NCI-H524 treated with DMSO at 0.1 percent for 48 hours (cell line): ENCODE measurements around the gene E4F1.

Experiments
- DNase-seq: peaks from one replicate; lab custom pipeline; 2025; lab: John Stamatoyannopoulos, UW

The E4F1 gene

GRCh38 chr16:2206420-2206779, 17.0 kb upstream of the E4F1 start:
- DNase-seq: no peak

GRCh38 chr16:2206780-2207433, 16.5 kb upstream of the E4F1 start:
- DNase-seq: no peak

- DNase-seq: no peak
Measured at GRCh38 chr16:2207872-2208271, 15.5 kb upstream of the E4F1 start.

GRCh38 chr16:2208308-2208707, 15.1 kb upstream of the E4F1 start:
- DNase-seq: no peak

GRCh38 chr16:2208772-2209171, 14.6 kb upstream of the E4F1 start:
- no peak for DNase-seq

- DNase-seq: no peak
Measured at GRCh38 chr16:2209258-2210008, 14.0 kb upstream of the E4F1 start.

GRCh38 chr16:2210009-2210332, 13.4 kb upstream of the E4F1 start:
- no peak for DNase-seq

- no peak for DNase-seq
Measured at GRCh38 chr16:2210386-2211365, 12.7 kb upstream of the E4F1 start, which contains the start of gene BRICD5. BRICD5 (minus strand) TSS chr16:2210863; CDS start chr16:2210833, 30 bp downstream.

- no peak for DNase-seq
Measured at GRCh38 chr16:2211923-2212347, 11.5 kb upstream of the E4F1 start.

GRCh38 chr16:2212362-2213324, 10.7 kb upstream of the E4F1 start:
- no peak for DNase-seq

GRCh38 chr16:2213817-2214718, 9.3 kb upstream of the E4F1 start:
- DNase-seq: no peak

GRCh38 chr16:2214719-2214968, 8.7 kb upstream of the E4F1 start, which contains the start of gene PGP:
PGP (minus strand) TSS chr16:2214840; CDS start chr16:2214777, 63 bp downstream.
- DNase-seq: no peak

- DNase-seq: no peak
Measured at GRCh38 chr16:2216330-2216729, 7.1 kb upstream of the E4F1 start.

- DNase-seq: no peak
Measured at GRCh38 chr16:2223942-2224486, 623 bp downstream of the E4F1 start.

- no peak for DNase-seq
Measured at GRCh38 chr16:2226245-2226793, 2.9 kb downstream of the E4F1 start.

GRCh38 chr16:2226918-2227317, 3.5 kb downstream of the E4F1 start:
- no peak for DNase-seq

GRCh38 chr16:2228161-2228824, 4.9 kb downstream of the E4F1 start:
- no peak for DNase-seq

GRCh38 chr16:2229091-2229490, 5.7 kb downstream of the E4F1 start:
- no peak for DNase-seq

GRCh38 chr16:2229632-2230250, 6.3 kb downstream of the E4F1 start:
- no peak for DNase-seq
